Left forelimb (tissue), 1 donor: ENCODE measurements around the gene THAP3.
"Not testable (repeated sequence)": the region's sequence is repeated elsewhere in the genome, so short reads cannot be mapped to it uniquely, and the experiment has no call there.

Experiments
- DNase-seq: peaks from one replicate; pipeline ENCODE4 v3.0.0-alpha.2; 2018; ENCODE audit warnings: low spot score

Gene THAP3

GRCh38 chr1:6591222-6591621, 33.4 kb upstream of the THAP3 start:
- no peak for DNase-seq

GRCh38 chr1:6591644-6592043, 33.0 kb upstream of the THAP3 start:
- no peak for DNase-seq

GRCh38 chr1:6592441-6592840, 32.2 kb upstream of the THAP3 start:
- DNase-seq: no peak

GRCh38 chr1:6592865-6593593, 31.6 kb upstream of the THAP3 start:
- DNase-seq: no peak

- DNase-seq: no peak
These were observed 30.9 kb upstream of the THAP3 start for GRCh38 chr1:6593810-6594209.

GRCh38 chr1:6594977-6595740, 29.5 kb upstream of the THAP3 start:
- DNase-seq: no peak

- no peak for DNase-seq
These were observed 28.3 kb upstream of the THAP3 start for GRCh38 chr1:6596351-6596750.

- DNase-seq: no peak
These were observed 27.5 kb upstream of the THAP3 start for GRCh38 chr1:6596886-6597776.

GRCh38 chr1:6597777-6598131, 26.9 kb upstream of the THAP3 start:
- no peak for DNase-seq

GRCh38 chr1:6599141-6599975, 25.3 kb upstream of the THAP3 start:
- no peak for DNase-seq

GRCh38 chr1:6599991-6600390, 24.7 kb upstream of the THAP3 start:
- DNase-seq: not testable (repeated sequence)

GRCh38 chr1:6600410-6601048, 24.1 kb upstream of the THAP3 start:
- DNase-seq: no peak

GRCh38 chr1:6601049-6601922, 23.4 kb upstream of the THAP3 start:
- DNase-seq: no peak

GRCh38 chr1:6601923-6602668, 22.6 kb upstream of the THAP3 start:
- peak; percentile 86 for DNase-seq

- peak; percentile 91 for DNase-seq
These were observed 21.9 kb upstream of the THAP3 start, which contains the start of gene KLHL21 for GRCh38 chr1:6602669-6603237. KLHL21 (minus strand) TSS chr1:6602869; CDS start chr1:6602817, 52 bp downstream.

GRCh38 chr1:6603238-6603914, 21.3 kb upstream of the THAP3 start:
- peak; percentile 84 for DNase-seq

GRCh38 chr1:6603915-6604558, 20.6 kb upstream of the THAP3 start:
- peak; percentile 83 for DNase-seq
